GM18909 (cell line): ENCODE data around the gene MAD1L1.
"Not testable (repeated sequence)": the region's sequence is repeated elsewhere in the genome, so short reads cannot be mapped to it uniquely, and the experiment has no call there.

Experiments
- ATAC-seq: cut with Tn5 transposase; IDR thresholded peaks from one replicate; pipeline ENCODE4 v1.9.1; 2021; ENCODE audit warnings: mild to moderate bottlenecking; ENCODE audit not compliant: unreplicated experiment, poor library complexity

Gene MAD1L1

GRCh38 chr7:2000153-2000687 is 232.5 kb downstream of the MAD1L1 start:
- no peak for ATAC-seq

DNA sequence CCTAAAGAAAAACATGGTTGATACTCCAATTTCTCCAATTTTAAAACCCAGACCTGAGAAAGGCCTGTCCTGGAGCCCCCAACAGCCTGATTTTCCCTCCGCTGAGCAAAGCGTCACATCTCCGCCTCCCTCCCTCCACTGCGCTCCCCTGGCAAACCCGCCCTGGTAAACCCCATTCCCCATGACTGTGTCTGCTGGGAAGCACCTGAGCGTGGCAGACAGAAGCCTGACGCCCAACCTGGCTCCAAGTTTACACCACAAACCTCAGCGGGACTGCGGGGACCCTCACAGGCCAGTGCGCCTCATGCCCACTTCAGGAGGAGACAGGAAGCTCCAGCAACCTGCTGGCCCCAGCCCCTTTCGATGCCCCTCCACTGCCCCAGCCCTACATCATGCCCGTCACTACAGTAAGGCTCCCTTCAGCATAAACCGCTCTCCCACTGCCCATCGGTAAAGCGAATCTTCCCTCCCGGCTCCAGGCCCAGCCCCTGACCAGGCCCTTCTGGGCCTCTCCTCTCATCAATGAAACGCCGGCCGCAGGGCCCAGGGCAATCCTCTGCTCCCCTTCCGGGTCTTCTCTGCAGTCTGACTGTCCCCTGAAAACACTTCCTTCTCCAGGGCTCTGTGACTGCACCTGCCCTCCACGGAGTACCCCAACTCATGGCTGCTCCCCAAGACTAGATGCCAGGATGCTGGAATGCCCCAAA is 233.3 kb downstream of the MAD1L1 start:
- ATAC-seq = no peak

GRCh38 chr7:1998146-1998545 is 234.6 kb downstream of the MAD1L1 start:
- no peak for ATAC-seq

DNA sequence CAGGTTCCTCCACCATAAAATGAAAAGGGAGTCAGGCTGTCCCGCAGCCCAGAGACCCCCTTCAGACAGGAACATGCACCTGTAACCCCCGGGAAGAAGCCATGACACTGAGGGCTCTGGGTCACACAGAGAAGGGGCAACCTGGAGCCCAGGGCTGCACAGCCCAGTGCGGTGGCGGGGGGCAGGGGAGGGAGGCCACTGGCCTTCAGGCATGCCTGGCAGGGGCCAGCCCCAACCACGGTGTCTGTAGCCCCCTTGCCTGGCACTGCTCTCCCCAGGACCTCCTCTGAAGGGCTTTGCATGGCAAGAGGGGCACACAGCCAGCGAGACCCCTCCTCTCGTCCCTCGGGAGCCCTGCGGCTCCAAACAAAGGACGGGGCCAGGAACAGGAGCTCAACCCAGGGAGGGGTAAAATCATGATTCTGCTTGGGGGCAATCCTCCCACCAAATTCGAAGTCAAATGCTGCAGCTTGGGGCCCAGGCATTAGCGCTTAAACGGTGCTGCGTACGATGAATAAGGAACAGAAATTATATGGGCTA is 235.1 kb downstream of the MAD1L1 start:
- no peak for ATAC-seq

- ATAC-seq = no peak
Observed at GRCh38 chr7:1996816-1997215, 235.9 kb downstream of the MAD1L1 start.

DNA sequence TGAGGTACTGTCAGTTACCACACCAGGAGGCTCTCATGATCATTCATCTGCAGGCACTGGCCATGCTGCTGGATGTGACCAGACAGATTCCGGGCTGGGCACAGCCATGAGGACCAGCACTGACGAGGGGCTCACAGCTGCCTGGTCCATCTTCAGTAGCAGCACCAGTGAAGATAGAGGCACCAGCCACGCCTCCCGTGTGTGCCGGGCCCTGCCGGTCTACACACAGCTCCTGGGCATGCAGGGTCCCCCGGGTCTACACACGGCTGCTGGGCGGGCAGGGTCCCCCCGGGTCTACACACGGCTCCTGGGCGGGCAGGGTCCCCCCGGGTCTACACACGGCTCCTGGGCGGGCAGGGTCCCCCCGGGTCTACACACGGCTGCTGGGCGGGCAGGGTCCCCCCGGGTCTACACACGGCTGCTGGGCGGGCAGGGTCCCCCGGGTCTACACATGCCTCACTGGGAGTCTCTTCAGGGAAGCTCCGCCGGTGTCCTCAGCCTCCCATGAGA is 236.8 kb downstream of the MAD1L1 start:
- not testable (repeated sequence) for ATAC-seq

- ATAC-seq = no peak
Observed at GRCh38 chr7:1995426-1995825, 237.3 kb downstream of the MAD1L1 start.

- no peak for ATAC-seq
Observed at GRCh38 chr7:1994931-1995330, 237.8 kb downstream of the MAD1L1 start.

DNA sequence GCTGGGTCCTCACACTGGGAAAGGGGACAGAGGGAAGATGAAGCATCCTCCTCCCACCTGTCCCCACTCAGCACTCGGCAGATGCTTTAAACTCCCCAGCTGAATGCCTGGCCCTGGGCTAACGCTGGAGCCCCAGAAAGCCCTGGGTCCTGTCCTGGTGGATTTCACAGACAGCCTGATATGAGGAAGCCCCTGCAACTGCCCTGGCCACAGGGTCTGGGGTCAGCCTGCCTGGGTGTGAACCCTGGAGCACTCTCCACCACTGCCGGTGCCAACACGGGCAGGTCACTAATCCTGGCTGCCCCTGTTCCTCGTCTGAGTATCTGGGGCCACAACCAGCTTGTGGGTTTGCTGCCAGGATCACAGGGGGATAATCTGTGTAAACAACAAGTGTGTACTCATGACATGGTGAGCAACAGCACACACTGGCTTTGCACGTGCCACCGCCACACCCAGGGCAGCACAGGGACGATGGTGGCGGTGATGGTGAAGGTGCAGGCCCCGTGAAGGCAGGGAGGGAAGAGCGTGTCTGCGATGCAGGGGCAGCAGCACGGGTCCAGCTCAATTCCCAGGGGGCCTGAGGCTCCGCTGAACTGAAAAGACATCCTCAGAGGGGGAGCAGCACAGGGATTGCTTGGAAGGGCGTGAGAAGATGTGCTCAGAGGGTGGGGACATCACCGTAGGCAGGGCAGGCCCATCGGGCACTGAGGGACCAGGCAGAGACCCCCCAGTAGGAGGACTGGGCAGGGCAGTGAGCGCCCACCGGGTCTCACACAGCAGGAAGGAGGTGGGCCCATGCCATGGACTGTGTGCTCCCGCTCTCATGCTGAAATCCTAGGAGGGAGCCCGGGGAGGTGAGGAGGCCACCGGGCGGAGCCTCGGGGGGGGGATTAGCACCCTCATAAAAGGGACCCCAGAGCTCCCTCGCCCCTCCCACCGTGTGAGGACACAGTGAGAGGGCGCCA is 238.7 kb downstream of the MAD1L1 start:
- ATAC-seq = no peak

- no peak for ATAC-seq
Observed at GRCh38 chr7:1993031-1993695, 239.6 kb downstream of the MAD1L1 start.

DNA sequence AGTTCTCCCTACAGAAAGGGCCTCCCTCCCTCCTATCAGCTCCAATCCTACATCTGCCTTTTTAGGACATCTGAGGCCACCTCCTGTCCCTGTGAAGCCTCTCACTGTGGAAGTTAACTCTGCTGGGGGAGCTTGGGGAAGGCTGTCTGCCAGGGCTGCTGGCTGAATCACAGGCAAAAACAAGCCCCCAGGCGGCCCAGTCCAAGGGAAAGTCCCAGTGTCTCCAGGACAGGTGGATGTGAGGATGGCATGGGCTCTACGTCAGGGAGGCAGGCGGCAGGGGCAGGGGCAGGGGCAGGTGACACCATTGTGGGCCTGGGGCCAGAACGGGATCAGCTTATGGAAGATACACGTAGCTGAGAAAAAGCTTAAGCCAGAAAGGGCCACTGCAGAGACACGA is 240.2 kb downstream of the MAD1L1 start:
- no peak for ATAC-seq

- ATAC-seq = no peak
Observed at GRCh38 chr7:1990001-1990670, 242.6 kb downstream of the MAD1L1 start.

GRCh38 chr7:1989049-1989860 is 243.5 kb downstream of the MAD1L1 start:
- ATAC-seq = no peak

GRCh38 chr7:1988533-1988930 is 244.2 kb downstream of the MAD1L1 start:
- ATAC-seq = no peak

DNA sequence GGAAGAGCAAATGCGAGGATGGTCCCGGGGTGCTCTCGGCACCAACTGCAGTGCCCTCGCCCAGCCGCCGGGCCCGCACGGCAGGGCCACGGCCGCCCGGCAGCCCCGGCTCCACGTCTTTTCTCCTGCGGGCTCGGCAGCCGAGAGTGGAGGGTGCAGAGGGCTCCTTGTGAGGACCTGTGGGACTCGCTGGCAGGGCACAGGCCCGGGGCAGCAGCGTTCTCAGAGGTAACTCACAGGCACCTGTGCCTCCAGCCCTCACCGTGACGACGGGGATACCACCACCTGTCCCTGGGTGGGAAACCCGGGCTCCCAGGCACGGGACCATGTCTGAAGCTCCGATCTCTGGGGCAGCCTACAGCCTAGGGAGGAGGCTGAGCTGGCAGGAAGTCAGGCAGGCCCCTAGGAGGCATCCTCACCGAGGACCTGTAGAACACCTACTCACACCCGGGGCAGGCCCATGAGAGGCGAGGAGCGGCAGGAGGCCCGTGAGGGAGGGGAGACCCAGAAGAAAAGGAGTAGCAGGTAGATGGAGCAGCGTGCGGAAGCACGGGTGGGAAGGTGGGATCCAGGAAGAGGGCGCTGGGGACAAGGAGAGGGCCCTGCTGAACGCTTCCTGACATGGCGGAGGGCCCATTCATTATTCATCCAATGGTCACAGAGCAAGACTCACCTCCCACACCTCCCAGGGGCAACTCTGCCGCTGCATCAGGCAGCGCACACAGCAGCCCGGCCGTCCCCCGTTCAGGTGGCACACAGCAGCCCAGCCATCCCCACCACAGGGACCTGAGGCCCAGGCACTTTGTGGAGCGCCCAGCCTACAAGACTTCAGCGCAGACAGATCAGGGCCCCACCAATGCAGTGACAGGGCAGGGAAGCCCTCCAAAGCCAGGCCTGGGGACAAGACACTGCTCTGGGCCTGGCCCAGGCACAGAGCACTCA is 244.9 kb downstream of the MAD1L1 start:
- ATAC-seq = no peak

GRCh38 chr7:1987084-1987535 is 245.6 kb downstream of the MAD1L1 start:
- ATAC-seq = no peak

GRCh38 chr7:1986366-1987083 is 246.2 kb downstream of the MAD1L1 start:
- ATAC-seq = no peak
